ENCODE data around the gene OCA2. TPM values are rescaled to one million over a fixed set of nuclear protein-coding genes. Genes with fewer than 3 reads are reported as not detected.

The OCA2 gene
- total RNA-seq, 1 experiment from 2014 or later: 0.31 TPM

- peaks cover 2% of the 10 kb centered on the region for H3K23me2 ChIP-seq (ENCODE audit: insufficient read length, low read depth, low read length, poor library complexity, severe bottlenecking)
- H2BK120ac ChIP-seq (ENCODE audit: low read depth, low read length, poor library complexity, severe bottlenecking): no peak overlapping the region
- no peaks in the 10 kb centered on the region for H3K4me1 ChIP-seq (ENCODE audit: insufficient read depth, low read length)
- no peak overlapping the region for H3K9ac ChIP-seq (ENCODE audit: extremely low read depth, insufficient read length, low read length)
- no peak overlapping the region for H3K56ac ChIP-seq (ENCODE audit: insufficient read length, low read depth, low read length)
- peaks cover 22 to 32% of the 10 kb centered on the region in 2 experiments for H3K9me3 Mint-ChIP-seq
- peaks cover 21% of the 10 kb centered on the region; the same call in 1 of the 2 replicates for H3K27me3 ChIP-seq (ENCODE audit: insufficient read depth, low read length)
- H3K4ac ChIP-seq (ENCODE audit: low read depth, low read length): no peak overlapping the region
- no peak overlapping the region for H4K91ac ChIP-seq (ENCODE audit: insufficient read length, low read depth, low read length)
- H3K18ac ChIP-seq (ENCODE audit: insufficient read length, low read depth, low read length): no peak overlapping the region
- peaks cover 7 to 8% of the 10 kb centered on the region in 2 experiments for H3K4me1 Mint-ChIP-seq
- H3K36me3 Mint-ChIP-seq (ENCODE audit: insufficient read depth in 1 of 3, low read depth in 3 of 3): peaks cover 0 to 4% (median 3%) of the 10 kb centered on the region in 3 experiments; a peak in 6 of 7 replicates
- H3K79me2 ChIP-seq (ENCODE audit: insufficient read depth, low read length): no peaks in the 10 kb centered on the region
- H2AFZ ChIP-seq (ENCODE audit: low read length): no peak overlapping the region
- no peak overlapping the region for H3K27ac ChIP-seq (ENCODE audit: insufficient read length, low read depth, low read length)
- H4K5ac ChIP-seq (ENCODE audit: insufficient read length, low read depth, low read length): no peak overlapping the region
- no peak for TF ChIP-seq CTCF (conservative IDR thresholded peaks at IDR 0.05)
- H4K20me1 ChIP-seq (ENCODE audit: control insufficient read depth, insufficient read depth, insufficient read length): no peaks in the 10 kb centered on the region
- no peak overlapping the region for H3T11ph ChIP-seq (ENCODE audit: low read length)
- H3K27ac Mint-ChIP-seq: no peak overlapping the region
- H4K8ac ChIP-seq (replicated peaks; ENCODE audit: insufficient read length, low read depth, low read length): no peak overlapping the region
- H2AK5ac ChIP-seq (ENCODE audit: insufficient read length, low read length): no peak overlapping the region
- no peak overlapping the region for H3K14ac ChIP-seq (ENCODE audit: insufficient read depth, low read length)
- no peak overlapping the region for H2BK15ac ChIP-seq (ENCODE audit: low read depth, low read length)
- peaks cover 69% of the 10 kb centered on the region for H3K27me3 Mint-ChIP-seq (ENCODE audit: low read depth)
- no peaks in the 10 kb centered on the region for H3K9me3 ChIP-seq (ENCODE audit: control insufficient read depth, low read depth, low read length)
- no peaks in the 10 kb centered on the region for H3K79me1 ChIP-seq (ENCODE audit: insufficient read depth, low read depth, low read length, poor library complexity, severe bottlenecking)
- no peak for DNase-seq
- H2BK20ac ChIP-seq (ENCODE audit: low read depth, low read length, poor library complexity, severe bottlenecking): no peak overlapping the region
- no CpG with 5 or more reads among the region's 2 CpGs for WGBS (ENCODE audit: extremely low coverage, insufficient read length, low lambda C conversion rate)
- no peak overlapping the region for H2BK12ac ChIP-seq (ENCODE audit: insufficient read length, low read depth, low read length)
- no peak overlapping the region for H3K4me3 Mint-ChIP-seq
- no peak overlapping the region for H3K23ac ChIP-seq (ENCODE audit: insufficient read length, low read depth, low read length)
- no peak overlapping the region for H2BK5ac ChIP-seq (ENCODE audit: insufficient read length, low read length)
- H3K4me2 ChIP-seq (ENCODE audit: insufficient read depth, insufficient read length, low read length): no peak overlapping the region
Measured at GRCh38 chr15:28091313-28091712, 7.8 kb downstream of the OCA2 start.

All from H9 (cell line).